Glomerular visceral epithelial cell (primary cell): ENCODE results near the gene TCF25.
"Not testable (repeated sequence)": the region's sequence is repeated elsewhere in the genome, so short reads cannot be mapped to it uniquely, and the experiment has no call there.

Experiments used
- DNase-seq: peaks from one replicate; pipeline ENCODE4 v3.0.0-alpha.2; 2016; ENCODE audit errors: extremely low spot score

TCF25 gene, protein sequence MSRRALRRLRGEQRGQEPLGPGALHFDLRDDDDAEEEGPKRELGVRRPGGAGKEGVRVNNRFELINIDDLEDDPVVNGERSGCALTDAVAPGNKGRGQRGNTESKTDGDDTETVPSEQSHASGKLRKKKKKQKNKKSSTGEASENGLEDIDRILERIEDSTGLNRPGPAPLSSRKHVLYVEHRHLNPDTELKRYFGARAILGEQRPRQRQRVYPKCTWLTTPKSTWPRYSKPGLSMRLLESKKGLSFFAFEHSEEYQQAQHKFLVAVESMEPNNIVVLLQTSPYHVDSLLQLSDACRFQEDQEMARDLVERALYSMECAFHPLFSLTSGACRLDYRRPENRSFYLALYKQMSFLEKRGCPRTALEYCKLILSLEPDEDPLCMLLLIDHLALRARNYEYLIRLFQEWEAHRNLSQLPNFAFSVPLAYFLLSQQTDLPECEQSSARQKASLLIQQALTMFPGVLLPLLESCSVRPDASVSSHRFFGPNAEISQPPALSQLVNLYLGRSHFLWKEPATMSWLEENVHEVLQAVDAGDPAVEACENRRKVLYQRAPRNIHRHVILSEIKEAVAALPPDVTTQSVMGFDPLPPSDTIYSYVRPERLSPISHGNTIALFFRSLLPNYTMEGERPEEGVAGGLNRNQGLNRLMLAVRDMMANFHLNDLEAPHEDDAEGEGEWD

DNA sequence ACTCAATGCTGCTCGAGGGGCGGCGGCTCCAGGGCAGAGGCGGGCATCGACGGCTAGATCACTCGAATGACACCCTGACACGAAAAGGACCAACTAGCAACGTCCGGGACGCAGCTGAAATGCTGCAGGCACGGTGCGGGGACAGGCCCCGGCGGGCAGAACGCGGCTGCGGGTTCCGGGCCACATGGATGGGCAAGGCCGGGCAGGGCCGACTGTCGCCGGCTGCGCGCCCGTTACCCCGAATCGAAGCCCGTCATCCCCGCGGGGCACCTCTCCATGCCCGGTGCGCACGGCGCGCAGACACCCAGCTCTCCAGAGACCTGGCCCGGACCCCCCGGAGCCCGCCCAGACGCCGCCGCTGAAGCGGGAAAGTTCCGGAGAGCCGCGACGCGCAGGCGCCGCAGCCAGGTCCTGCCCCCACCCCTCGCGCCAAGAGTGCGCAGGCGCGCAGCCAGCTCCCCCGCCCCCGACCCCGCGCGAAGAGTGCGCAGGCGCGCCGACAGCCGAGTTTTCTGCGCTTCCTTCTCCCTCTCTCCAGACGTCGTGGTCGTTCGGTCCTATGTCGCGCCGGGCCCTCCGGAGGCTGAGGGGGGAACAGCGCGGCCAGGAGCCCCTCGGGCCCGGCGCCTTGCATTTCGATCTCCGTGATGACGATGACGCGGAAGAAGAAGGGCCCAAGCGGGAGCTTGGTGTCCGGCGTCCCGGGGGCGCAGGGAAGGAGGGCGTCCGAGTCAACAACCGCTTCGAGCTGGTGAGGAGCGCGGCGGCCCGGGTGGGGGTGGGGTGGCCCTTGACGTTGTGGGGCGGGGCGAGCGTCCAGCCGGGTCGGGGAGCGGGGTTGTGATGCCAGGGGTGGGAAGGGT, at the start of gene TCF25:
TCF25 (plus strand) TSS at position 484 of the 863 bp plus-strand sequence; CDS start at position 560, 76 bp downstream.
- peak; percentile 87 for DNase-seq

DNA sequence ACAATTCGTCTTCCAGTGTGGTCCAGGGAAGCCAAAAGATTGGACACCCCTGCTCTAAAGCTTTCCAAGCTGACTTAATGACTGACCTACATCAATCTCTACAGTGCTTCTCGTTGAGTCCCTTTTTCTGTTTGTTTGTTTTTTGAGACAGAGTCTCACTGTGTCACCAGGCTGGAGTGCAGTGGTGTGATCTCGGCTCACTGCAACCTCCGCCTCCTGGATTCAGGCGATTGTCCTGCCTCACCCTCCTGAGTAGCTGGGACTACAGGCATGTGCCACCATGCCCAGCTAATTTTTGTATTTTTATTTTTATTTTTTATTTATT, 49.6 kb upstream of the TCF25 start:
- DNase-seq, result not testable (repeated sequence)

- DNase-seq, result no peak
These were observed 46.6 kb upstream of the TCF25 start for GRCh38 chr16:89826531-89827382.

- peak; percentile 53 for DNase-seq
These were observed 45.8 kb upstream of the TCF25 start for GRCh38 chr16:89827383-89828198.

GRCh38 chr16:89828199-89828869, 45.1 kb upstream of the TCF25 start, which contains the start of gene SPIRE2:
SPIRE2 (plus strand) TSS chr16:89828475; CDS start chr16:89828551, 76 bp downstream.
- DNase-seq, result peak; percentile 77

- DNase-seq, result no peak
These were observed 44.3 kb upstream of the TCF25 start for GRCh38 chr16:89828870-89829629.

GRCh38 chr16:89829630-89830437, 43.6 kb upstream of the TCF25 start:
- no peak for DNase-seq

- no peak for DNase-seq
These were observed 41.5 kb upstream of the TCF25 start for GRCh38 chr16:89831810-89832328.

- not testable (repeated sequence) for DNase-seq
These were observed 39.6 kb upstream of the TCF25 start for GRCh38 chr16:89833664-89834363.

DNA sequence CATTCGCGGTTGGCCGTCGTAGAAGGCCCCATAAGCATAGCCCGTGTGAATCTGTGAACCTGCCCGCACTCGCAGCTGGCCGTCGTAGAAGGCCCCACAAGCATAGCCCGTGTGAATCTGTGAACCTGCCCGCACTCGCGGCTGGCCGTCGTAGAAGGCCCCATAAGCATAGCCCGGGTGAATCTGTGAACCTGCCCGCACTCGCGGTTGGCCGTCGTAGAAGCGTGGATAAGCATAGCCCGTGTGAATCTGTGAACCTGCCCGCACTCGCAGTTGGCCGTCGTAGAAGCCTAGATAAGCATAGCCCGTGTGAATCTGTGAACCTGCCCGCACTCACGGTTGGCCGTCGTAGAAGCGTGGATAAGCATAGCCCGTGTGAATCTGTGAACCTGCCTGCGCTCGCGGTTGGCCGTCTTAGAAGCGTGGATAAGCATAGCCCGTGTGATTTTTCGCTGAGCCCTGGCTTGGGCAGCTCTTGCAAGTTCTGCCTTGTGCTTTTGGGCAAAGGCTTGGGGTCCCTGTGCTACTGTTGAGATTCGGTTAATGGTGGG, 38.5 kb upstream of the TCF25 start:
- not testable (repeated sequence) for DNase-seq

- DNase-seq, result not testable (repeated sequence)
These were observed 36.9 kb upstream of the TCF25 start for GRCh38 chr16:89836484-89836883.

- DNase-seq, result no peak
These were observed 36.3 kb upstream of the TCF25 start for GRCh38 chr16:89837014-89837546.

DNA sequence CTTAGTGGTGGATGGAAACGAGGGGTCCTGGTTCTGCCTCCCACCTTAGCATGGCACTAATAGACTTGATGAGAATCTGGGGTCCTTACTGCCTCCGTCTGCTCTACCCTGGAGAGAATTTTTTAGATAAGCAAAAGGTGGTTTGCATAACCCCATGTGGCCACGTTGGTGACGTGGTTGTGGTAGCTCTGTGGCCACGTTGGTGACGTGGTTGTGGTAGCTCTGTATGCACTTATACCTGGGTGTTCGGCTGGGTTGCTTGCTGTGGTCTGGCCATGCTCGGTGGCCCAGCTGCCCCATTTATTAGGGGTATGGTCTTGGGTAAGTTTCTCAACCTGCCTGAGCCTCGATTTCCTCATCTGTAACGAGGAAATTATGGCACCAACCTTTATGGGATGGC, 32.1 kb upstream of the TCF25 start:
- no peak for DNase-seq

DNA sequence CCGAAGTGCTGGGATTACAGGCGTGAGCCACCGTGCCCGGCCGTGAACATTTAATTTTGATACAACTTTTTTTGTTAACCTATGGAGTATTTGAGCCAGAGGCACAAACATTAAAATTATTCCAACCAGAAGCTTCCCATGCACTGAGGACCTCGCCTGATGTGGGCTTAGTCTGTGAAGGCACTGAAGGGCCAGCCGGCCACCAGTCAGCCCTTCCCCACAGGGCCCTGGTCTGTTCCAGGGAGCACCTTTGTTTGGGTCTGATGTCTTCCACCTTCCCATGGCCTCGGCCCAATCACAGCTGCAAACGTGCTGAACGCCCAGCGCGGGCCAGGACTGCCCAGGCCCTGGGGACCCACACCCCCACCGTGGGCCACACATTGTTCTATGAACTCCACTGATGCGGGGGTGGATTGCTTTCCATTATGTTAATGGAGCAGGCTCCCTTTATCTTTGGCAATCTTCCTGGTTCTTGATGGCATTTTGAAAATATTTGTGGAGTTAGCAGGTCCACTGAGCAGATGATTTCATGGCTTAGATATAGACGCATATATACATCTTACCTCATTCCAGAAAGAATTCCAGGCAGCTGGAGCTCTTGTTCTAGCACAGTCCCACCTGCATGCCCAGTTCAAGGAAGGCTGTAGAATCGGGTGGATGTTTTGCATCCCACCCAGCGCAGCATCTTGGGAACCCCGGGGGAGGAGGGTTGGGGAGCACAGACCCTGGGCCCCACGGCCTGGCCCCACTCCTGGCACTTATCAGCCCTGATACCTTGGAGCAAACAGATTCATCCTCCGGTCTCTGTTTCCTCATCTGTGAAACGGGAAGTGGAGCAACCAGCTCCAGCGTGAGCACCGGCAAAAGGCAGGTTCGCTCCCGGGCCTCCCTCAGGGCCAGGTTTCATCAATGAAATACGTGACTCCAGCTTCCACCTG, 30.7 kb upstream of the TCF25 start:
- peak; percentile 83 for DNase-seq
